ENCODE data around the gene NNAT.

GRCh38 chr20:37498066-37498665 lies 22.9 kb upstream of the NNAT start:
- TF ChIP-seq CTCF (IDR thresholded peaks at IDR 0.05) (no peak), POLR2A (IDR thresholded peaks at IDR 0.05) (no peak)
